ENCODE results near the gene MRTFB.

The MRTFB gene

GRCh38 chr16:14028202-14028601 is 42.9 kb upstream of the MRTFB start:
- no peak overlapping the region for H3K4me3 ChIP-seq (ENCODE audit: insufficient read depth in 1 of 2, low read depth in 1 of 2, low read length in 2 of 2)
- no peaks in the 10 kb centered on the region for H3K36me3 ChIP-seq (ENCODE audit: control insufficient read depth in 1 of 2, insufficient read depth in 2 of 2, low read depth in 1 of 2, low read length in 2 of 2)
- H3K27me3 ChIP-seq (ENCODE audit: control insufficient read depth in 1 of 2, insufficient read depth in 1 of 2, low read length in 2 of 2): peaks cover 0 to 21% of the 10 kb centered on the region in 2 experiments
- no peak overlapping the region for H3K4ac ChIP-seq (ENCODE audit: low read depth in 1 of 2, low read length in 2 of 2)
- no peak overlapping the region for H3K9ac ChIP-seq (ENCODE audit: low read length)
- no peak overlapping the region for H2BK12ac ChIP-seq (ENCODE audit: low read length in 2 of 2)
- no peak overlapping the region for H2BK15ac ChIP-seq (ENCODE audit: low read depth, poor library complexity, severe bottlenecking)
- H4K8ac ChIP-seq (ENCODE audit: low read length): no peak overlapping the region
- 66% methylated on average over 3 of the region's 3 CpGs for WGBS
- no peak overlapping the region for H3K18ac ChIP-seq (ENCODE audit: low read depth in 1 of 2, low read length in 2 of 2)
- no peaks in the 10 kb centered on the region for H3K79me1 ChIP-seq (replicated peaks; ENCODE audit: low read length, poor library complexity, severe bottlenecking)
- H3K23ac ChIP-seq (ENCODE audit: low read length in 2 of 2): no peak overlapping the region
- H2AFZ ChIP-seq (ENCODE audit: low read depth, low read length): no peak overlapping the region
- no peak overlapping the region for H3K27ac ChIP-seq (ENCODE audit: low read length, poor library complexity, severe bottlenecking)
- H3K4me1 ChIP-seq (ENCODE audit: control insufficient read depth, insufficient read depth, low read depth, low read length): no peaks in the 10 kb centered on the region
- no peak overlapping the region for H2BK120ac ChIP-seq (ENCODE audit: low read depth, low read length)
- no peak overlapping the region for H2AK5ac ChIP-seq (ENCODE audit: low read length, severe bottlenecking)
- H3K14ac ChIP-seq (ENCODE audit: low read length in 2 of 2): no peak overlapping the region
- H4K91ac ChIP-seq (ENCODE audit: low read length): no peak overlapping the region
- no peak for DNase-seq
- H2BK5ac ChIP-seq (ENCODE audit: low read depth, low read length, poor library complexity, severe bottlenecking): no peak overlapping the region
- H3K9me3 ChIP-seq (ENCODE audit: control insufficient read depth, low read length): no peaks in the 10 kb centered on the region
- H3K4me2 ChIP-seq (ENCODE audit: low read length, poor library complexity, severe bottlenecking): no peak overlapping the region

GRCh38 chr16:14029658-14030057 is 41.5 kb upstream of the MRTFB start:
- DNase-seq: no peak
- Histone ChIP-seq H3K18ac (ENCODE audit: low read depth in 1 of 2, low read length in 2 of 2) (no peak overlapping the region), H2BK12ac (ENCODE audit: low read length in 2 of 2) (no peak overlapping the region), H3K27ac (ENCODE audit: low read length, poor library complexity, severe bottlenecking) (no peak overlapping the region), H2BK15ac (ENCODE audit: low read depth, poor library complexity, severe bottlenecking) (no peak overlapping the region), H4K8ac (ENCODE audit: low read length) (no peak overlapping the region), H2BK5ac (ENCODE audit: low read depth, low read length, poor library complexity, severe bottlenecking) (no peak overlapping the region), H3K27me3 (ENCODE audit: control insufficient read depth in 1 of 2, insufficient read depth in 1 of 2, low read length in 2 of 2) (peaks cover 0 to 21% of the 10 kb centered on the region in 2 experiments), H2AK5ac (ENCODE audit: low read length, severe bottlenecking) (no peak overlapping the region), H2AFZ (ENCODE audit: low read depth, low read length) (no peak overlapping the region), H3K23ac (ENCODE audit: low read length in 2 of 2) (no peak overlapping the region), H3K4me1 (ENCODE audit: control insufficient read depth, insufficient read depth, low read depth, low read length) (no peaks in the 10 kb centered on the region), H3K4ac (ENCODE audit: low read depth in 1 of 2, low read length in 2 of 2) (no peak overlapping the region), H3K9ac (ENCODE audit: low read length) (no peak overlapping the region), H4K91ac (ENCODE audit: low read length) (peak overlapping the region; percentile 15), H3K79me1 (replicated peaks; ENCODE audit: low read length, poor library complexity, severe bottlenecking) (no peaks in the 10 kb centered on the region), H2BK120ac (ENCODE audit: low read depth, low read length) (no peak overlapping the region), H3K14ac (ENCODE audit: low read length in 2 of 2) (no peak overlapping the region), H3K4me2 (ENCODE audit: low read length, poor library complexity, severe bottlenecking) (no peak overlapping the region), H3K9me3 (ENCODE audit: control insufficient read depth, low read length) (no peaks in the 10 kb centered on the region), H3K36me3 (ENCODE audit: control insufficient read depth in 1 of 2, insufficient read depth in 2 of 2, low read depth in 1 of 2, low read length in 2 of 2) (no peaks in the 10 kb centered on the region), H3K4me3 (ENCODE audit: insufficient read depth in 1 of 2, low read depth in 1 of 2, low read length in 2 of 2) (no peak overlapping the region)
- 71% methylated on average over 6 of the region's 6 CpGs for WGBS

- peaks cover 0 to 12% of the 10 kb centered on the region in 2 experiments for H3K27me3 ChIP-seq (ENCODE audit: control insufficient read depth in 1 of 2, insufficient read depth in 1 of 2, low read length in 2 of 2)
- no peak overlapping the region for H3K14ac ChIP-seq (ENCODE audit: low read length in 2 of 2)
- H3K79me1 ChIP-seq (replicated peaks; ENCODE audit: low read length, poor library complexity, severe bottlenecking): no peaks in the 10 kb centered on the region
- no peaks in the 10 kb centered on the region for H3K36me3 ChIP-seq (ENCODE audit: control insufficient read depth in 1 of 2, insufficient read depth in 2 of 2, low read depth in 1 of 2, low read length in 2 of 2)
- H3K9ac ChIP-seq (ENCODE audit: low read length): no peak overlapping the region
- no peak overlapping the region for H4K8ac ChIP-seq (ENCODE audit: low read length)
- no peak overlapping the region for H2AK5ac ChIP-seq (ENCODE audit: low read length, severe bottlenecking)
- no peak overlapping the region for H3K4ac ChIP-seq (ENCODE audit: low read depth in 1 of 2, low read length in 2 of 2)
- H2BK12ac ChIP-seq (ENCODE audit: low read length in 2 of 2): no peak overlapping the region
- no peak for DNase-seq
- no peak overlapping the region for H2BK15ac ChIP-seq (ENCODE audit: low read depth, poor library complexity, severe bottlenecking)
- H4K91ac ChIP-seq (ENCODE audit: low read length): no peak overlapping the region
- H3K27ac ChIP-seq (ENCODE audit: low read length, poor library complexity, severe bottlenecking): no peak overlapping the region
- no peak overlapping the region for H3K23ac ChIP-seq (ENCODE audit: low read length in 2 of 2)
- no peak overlapping the region for H3K4me3 ChIP-seq (ENCODE audit: insufficient read depth in 1 of 2, low read depth in 1 of 2, low read length in 2 of 2)
- no peak overlapping the region for H3K18ac ChIP-seq (ENCODE audit: low read depth in 1 of 2, low read length in 2 of 2)
- H2BK120ac ChIP-seq (ENCODE audit: low read depth, low read length): no peak overlapping the region
- H3K9me3 ChIP-seq (ENCODE audit: control insufficient read depth, low read length): peaks cover 4% of the 10 kb centered on the region
- no peak overlapping the region for H2BK5ac ChIP-seq (ENCODE audit: low read depth, low read length, poor library complexity, severe bottlenecking)
- no peaks in the 10 kb centered on the region for H3K4me1 ChIP-seq (ENCODE audit: control insufficient read depth, insufficient read depth, low read depth, low read length)
- no peak overlapping the region for H3K4me2 ChIP-seq (ENCODE audit: low read length, poor library complexity, severe bottlenecking)
- whole genome bisulfite sequencing: 87% methylated on average over 5 of the region's 5 CpGs
- H2AFZ ChIP-seq (ENCODE audit: low read depth, low read length): no peak overlapping the region
These were observed 36.0 kb upstream of the MRTFB start for GRCh38 chr16:14035092-14035491.

GRCh38 chr16:14036889-14037288 is 34.2 kb upstream of the MRTFB start:
- Histone ChIP-seq H3K4ac (ENCODE audit: low read depth in 1 of 2, low read length in 2 of 2) (no peak overlapping the region), H4K8ac (ENCODE audit: low read length) (no peak overlapping the region), H2BK5ac (ENCODE audit: low read depth, low read length, poor library complexity, severe bottlenecking) (no peak overlapping the region), H3K4me1 (ENCODE audit: control insufficient read depth, insufficient read depth, low read depth, low read length) (no peaks in the 10 kb centered on the region), H3K9ac (ENCODE audit: low read length) (no peak overlapping the region), H3K23ac (ENCODE audit: low read length in 2 of 2) (no peak overlapping the region), H3K9me3 (ENCODE audit: control insufficient read depth, low read length) (peaks cover 4% of the 10 kb centered on the region), H4K91ac (ENCODE audit: low read length) (no peak overlapping the region), H3K4me3 (ENCODE audit: insufficient read depth in 1 of 2, low read depth in 1 of 2, low read length in 2 of 2) (no peak overlapping the region), H3K18ac (ENCODE audit: low read depth in 1 of 2, low read length in 2 of 2) (no peak overlapping the region), H3K27ac (ENCODE audit: low read length, poor library complexity, severe bottlenecking) (no peak overlapping the region), H2BK120ac (ENCODE audit: low read depth, low read length) (no peak overlapping the region), H3K36me3 (ENCODE audit: control insufficient read depth in 1 of 2, insufficient read depth in 2 of 2, low read depth in 1 of 2, low read length in 2 of 2) (no peaks in the 10 kb centered on the region), H2BK15ac (ENCODE audit: low read depth, poor library complexity, severe bottlenecking) (no peak overlapping the region), H3K4me2 (ENCODE audit: low read length, poor library complexity, severe bottlenecking) (no peak overlapping the region), H2AFZ (ENCODE audit: low read depth, low read length) (no peak overlapping the region), H3K79me1 (replicated peaks; ENCODE audit: low read length, poor library complexity, severe bottlenecking) (no peaks in the 10 kb centered on the region), H2BK12ac (ENCODE audit: low read length in 2 of 2) (no peak overlapping the region), H2AK5ac (ENCODE audit: low read length, severe bottlenecking) (no peak overlapping the region), H3K14ac (ENCODE audit: low read length in 2 of 2) (no peak overlapping the region), H3K27me3 (ENCODE audit: control insufficient read depth in 1 of 2, insufficient read depth in 1 of 2, low read length in 2 of 2) (peaks cover 0 to 6% of the 10 kb centered on the region in 2 experiments)
- 86% methylated on average over 7 of the region's 7 CpGs for WGBS
- DNase-seq: no peak

All from mesenchymal stem cell (in vitro differentiated cells and primary cell).